GM19043 (cell line): Measurements from ENCODE around the gene AP3S1.
"Not testable (repeated sequence)": the region's sequence is repeated elsewhere in the genome, so short reads cannot be mapped to it uniquely, and the experiment has no call there.

ENCODE experiments used
- ATAC-seq: cut with Tn5 transposase; IDR thresholded peaks from one replicate; pipeline ENCODE4 v1.9.1; 2021; ENCODE audit warnings: low read depth; ENCODE audit not compliant: unreplicated experiment

The AP3S1 gene

DNA sequence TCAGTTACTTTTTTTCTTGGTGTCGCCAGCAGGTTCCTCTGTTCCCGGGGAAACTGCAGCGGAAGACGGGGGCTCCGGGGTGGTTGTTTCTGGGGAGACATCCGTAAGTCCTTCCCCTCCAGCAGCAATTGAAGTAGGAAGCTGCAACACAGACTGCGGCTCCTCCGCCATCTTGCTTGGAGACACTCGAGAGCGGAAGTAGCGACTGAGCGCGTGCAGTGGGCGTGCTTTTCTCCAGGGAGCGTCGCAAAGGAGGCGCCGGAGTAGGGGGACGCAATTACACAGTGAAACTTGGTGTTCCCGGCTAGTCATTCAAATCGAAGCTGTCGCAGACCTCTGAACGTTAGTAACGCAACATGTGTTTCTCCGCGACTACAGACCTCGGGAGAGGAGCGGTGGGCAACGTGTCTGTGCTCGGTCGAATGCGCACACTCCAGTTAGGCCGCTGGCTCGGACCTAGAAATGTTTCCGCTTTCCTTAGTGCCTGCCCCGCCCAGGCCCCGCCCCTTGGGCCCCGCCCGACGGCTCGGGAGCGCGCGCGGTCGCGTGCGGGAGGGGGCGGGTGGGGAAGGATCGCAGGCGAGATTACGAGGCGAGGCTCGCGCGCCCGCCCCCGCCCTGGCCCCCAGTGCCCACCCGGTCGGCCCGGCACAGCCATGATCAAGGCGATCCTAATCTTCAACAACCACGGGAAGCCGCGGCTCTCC is at the start of gene AP3S1, which contains the start of gene ATG12:
TSS of gene AP3S1 (plus strand) at position 554 of the 707 bp plus-strand sequence. CDS start at position 657, 103 bp downstream.
TSS of gene ATG12 (minus strand) at position 184 of the 707 bp plus-strand sequence. CDS start at position 171, 13 bp downstream.
- peak; percentile 75 for ATAC-seq

DNA sequence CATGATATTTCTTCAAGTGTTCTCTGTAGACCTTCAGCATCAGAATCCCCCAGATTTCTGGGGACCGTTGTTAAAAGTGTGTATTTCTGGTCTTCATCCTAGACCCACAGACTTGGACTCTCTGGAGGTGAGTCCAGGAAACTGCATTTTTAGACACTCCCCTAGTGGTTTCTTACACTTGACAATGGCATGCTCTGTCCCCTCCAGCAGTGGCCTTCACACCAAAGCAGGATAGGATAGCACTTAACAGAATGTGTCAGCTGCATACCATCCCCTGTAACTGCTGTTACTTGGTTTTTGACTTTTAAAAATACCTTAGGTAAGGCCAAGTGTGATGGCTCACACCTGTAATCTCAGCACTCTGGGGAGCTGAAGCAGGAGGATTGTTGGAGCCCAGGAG is 46.0 kb upstream of the AP3S1 start:
- no peak for ATAC-seq

DNA sequence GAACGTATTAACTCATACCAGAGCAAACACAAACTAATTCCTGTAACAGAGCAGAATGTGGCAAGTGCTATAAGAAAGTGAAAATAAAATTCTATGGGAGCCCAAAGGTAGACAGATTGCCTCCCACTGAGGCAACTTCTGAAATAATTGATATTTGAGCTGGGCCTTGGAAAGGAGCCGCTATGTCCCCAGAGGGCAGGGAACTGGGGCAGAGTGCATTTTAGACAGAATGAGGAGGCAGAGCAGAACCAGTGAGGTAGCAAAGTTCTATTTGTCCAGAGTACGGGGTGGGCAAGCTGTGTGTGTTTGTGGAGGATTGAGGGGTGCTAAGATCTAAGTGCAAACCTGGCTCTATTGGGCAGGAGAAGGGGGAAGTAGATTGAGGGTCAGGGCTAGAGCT is 45.1 kb upstream of the AP3S1 start:
- ATAC-seq, result no peak

DNA sequence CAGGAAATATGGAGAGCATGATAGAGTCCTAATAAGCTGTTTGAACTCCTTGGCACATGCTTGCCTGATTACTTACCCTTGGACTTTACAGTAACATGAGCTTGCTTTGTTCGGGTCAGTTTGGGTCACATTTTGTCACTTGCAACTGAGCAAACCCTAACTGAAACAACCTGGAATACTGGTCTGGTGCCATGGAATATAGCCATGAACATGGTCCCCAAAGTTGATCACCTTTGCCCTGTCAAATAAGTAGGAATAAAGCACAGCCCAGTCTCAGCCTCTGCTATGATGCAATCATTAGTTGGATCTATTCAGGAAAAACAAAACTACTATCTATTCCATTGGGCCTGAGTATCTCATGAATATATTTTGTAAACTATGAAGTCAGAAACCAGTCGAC is 43.5 kb upstream of the AP3S1 start:
- no peak for ATAC-seq

DNA sequence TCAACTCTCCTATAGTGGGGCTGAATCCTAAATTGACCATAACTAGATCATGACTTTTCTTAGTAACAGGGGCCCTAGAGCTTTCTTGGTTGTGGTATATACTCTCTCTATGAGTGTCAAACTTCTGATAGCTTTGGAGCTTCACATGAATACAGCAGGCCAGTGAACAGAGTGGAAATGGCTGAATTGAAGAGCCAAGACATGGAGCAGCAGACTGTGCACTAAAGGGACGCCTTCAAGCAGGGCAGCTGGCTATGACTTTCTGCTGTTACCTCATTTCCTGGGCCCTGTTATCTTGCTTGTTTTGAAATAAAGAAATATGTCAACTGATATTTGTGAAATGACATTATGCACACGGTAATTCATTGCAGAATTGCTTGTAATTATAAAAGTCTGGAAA is 41.6 kb upstream of the AP3S1 start:
- ATAC-seq, result no peak

DNA sequence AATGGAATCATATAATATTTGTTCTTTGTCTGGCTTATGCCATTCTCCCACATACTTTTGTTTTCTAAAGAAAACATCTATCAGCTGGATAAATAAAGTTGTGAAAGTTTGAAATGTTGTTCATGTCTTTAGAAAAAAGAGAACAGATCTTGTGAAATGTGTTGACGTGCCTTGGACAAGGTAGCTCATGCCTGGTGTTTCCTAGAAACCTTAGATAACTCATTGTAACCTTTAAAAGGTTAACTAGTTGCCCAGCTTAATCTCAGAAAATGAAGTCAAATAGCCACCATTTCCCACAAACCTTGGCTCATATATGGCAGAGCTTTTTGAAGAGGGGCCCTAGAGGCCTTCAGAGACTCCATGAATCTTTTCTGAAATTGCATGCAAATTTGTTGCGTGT is 40.6 kb upstream of the AP3S1 start:
- ATAC-seq, result no peak

DNA sequence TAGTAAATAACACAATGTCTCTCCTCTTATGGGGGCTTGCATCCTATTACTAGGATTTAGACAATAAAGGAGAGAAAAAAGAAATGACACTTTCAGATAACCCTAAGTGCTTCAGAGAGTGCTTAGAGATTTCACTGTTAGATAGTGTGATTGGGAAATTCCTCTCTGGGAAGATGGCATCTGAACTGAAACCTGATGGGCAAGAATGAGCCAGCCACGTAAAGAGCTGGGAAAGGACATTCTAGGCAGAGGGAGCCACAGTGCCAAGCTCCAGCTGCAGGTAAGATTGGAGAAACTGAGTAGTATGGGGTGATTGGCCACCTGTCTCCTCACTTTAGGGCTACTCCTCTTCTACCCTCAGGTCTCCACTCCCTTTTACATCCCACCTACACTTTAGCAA is 39.8 kb upstream of the AP3S1 start:
- ATAC-seq, result no peak

DNA sequence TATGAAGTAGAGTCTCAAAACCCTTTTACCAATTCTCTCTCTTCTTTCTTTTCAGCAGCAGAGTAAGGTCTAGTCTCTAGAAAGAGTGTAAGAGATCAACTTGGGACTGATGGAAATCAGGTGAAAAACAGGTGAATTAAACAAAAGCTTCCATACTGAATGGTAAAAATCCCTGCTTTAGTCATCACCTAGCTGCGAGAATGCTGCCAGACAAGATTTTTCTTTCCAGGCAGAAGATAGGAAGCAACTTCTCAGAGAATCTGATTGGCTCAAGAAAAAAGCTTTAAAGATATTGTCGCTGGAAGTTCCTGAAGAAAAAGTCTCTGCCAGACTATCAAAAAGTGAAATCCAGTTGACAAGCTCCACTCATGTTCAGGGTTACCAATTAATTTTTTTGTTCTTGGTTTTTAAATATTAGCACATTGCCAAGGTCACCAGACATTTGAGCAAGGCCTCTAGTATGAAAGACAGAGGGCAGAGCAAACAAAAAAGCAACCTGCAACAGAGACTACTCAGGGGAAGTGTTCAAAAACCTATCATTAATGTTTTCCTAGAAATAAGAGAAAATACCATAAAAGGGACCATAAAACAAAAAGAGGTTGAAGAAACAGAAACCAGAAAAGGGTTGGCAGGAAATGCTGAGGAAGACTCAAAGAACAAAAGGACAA is 34.6 kb upstream of the AP3S1 start:
- no peak for ATAC-seq

DNA sequence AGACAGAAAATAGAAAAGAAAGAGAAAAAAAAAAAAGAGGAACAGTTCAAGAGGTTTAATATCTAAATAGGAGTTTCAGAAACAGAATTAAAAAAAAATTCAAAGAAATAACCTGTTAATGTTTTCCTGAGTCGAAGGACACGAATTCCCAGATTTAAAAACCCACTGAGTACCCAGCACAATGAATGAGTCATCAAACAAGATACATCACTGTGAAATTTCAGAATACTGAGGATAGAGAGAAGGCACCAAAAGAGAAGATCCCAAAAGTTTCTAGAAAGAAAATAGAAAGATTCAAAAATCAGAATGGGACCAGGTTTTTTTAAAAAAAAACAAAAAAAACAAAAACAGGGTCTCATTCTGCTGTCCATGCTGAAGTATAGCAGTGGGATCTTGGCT is 34.1 kb upstream of the AP3S1 start:
- ATAC-seq, result no peak

DNA sequence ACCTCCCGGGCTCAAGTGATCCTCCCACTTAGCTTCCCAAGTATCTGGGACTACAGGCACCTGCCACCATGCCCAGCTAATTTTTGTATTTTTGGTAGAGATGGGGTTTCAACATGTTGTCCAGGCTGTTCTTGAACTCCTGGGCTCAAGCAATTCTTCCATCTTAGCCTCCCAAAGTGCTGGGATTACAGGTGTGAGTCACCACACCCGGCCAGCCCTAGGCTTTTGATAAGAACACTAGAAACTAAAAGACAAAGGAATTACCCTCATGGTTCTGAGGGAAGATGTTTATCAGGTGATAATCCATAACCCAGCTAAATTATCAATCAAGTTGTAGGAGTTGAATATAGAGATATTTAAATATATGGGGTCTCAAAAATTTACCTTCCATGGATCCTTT is 33.7 kb upstream of the AP3S1 start:
- not testable (repeated sequence) for ATAC-seq

DNA sequence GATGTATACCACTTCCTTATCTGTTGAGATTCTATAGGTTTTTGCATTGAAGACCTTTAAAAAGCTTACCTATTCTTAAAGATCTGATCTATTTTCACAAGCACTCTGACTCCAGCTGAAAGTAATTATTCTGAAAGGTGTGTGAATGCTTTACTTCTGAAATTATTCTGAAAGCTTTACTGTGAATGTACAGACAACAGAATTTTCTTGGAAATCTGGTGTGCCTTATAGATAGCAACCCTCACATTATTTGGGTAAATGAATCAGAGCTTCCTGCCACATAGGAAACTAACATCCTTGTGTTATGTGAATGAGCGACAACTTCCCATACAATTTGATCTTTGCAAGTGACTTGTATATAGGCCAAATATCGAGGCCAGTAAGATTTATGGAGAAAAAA is 31.8 kb upstream of the AP3S1 start:
- no peak for ATAC-seq

DNA sequence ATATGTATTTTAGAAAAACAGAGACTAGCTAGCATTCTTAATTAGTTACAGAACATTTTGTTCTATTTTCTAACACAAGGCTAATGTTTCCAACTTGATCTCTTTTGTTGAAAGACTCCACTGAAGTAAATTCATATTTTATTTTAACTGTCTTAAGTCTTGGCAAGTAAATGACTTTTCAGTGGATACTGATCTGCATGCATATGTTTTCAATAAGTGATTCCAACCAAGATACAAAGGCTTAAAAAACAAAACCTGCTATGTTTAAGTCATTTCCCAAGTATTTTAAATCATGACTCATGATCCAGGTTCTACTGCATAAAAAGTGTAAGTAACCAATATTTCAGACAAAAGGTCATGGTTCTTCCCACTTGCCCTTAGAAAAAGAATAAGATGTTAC is 31.0 kb upstream of the AP3S1 start:
- ATAC-seq, result no peak

DNA sequence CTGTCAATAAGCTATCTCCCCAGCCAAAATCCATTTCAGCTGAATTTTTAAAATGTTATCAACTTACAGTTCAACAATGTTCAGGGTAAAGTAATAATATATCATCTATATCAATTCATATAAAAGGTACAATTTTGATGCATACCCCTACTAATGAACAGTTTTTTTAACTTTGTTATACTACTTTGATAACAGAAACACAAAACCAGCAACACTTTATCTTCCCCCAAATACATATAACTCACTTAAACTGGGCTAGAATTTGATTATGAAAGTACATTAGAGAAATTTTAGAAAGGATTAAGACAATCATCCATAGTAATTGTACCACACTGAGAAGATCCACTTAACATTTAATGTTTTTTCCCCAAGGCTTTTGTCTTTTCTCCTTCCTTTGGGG is 30.3 kb upstream of the AP3S1 start:
- no peak for ATAC-seq

DNA sequence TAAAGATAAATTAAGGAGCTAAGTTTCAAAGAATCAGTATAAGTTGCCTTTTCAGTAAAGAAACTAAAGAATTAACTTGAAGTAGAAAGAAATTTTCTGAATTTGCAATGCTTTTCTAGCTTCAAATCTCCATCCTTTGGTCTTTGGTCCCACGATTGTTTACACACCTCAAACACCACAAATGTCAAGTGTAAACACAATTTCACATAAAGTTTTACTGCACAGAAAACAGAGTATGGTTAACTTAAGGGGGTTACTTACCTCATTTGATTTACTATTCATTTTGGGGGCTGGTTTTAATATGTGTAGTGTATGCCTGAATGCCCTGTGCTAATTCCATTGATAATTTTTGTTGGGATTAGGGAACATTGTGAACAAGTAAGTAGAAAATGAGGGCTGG is 29.4 kb upstream of the AP3S1 start:
- no peak for ATAC-seq

DNA sequence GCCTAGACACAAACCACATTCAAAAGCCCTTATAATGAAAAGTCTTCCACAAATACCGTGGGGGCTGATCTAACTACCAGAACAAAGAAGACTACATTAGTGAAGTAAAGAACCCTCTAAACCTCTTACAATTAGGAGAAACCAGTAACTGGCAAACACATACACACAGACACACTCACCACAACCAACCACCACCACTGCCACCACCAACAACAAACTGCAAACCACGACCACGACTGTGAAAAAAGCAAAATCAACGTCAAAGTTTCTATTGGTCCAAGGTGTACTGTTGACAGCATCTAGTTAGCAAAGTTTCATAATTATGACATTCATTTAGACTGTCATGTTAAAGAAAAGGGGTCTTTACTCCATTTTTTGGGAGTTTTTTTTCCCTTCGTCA is 28.0 kb upstream of the AP3S1 start:
- no peak for ATAC-seq

DNA sequence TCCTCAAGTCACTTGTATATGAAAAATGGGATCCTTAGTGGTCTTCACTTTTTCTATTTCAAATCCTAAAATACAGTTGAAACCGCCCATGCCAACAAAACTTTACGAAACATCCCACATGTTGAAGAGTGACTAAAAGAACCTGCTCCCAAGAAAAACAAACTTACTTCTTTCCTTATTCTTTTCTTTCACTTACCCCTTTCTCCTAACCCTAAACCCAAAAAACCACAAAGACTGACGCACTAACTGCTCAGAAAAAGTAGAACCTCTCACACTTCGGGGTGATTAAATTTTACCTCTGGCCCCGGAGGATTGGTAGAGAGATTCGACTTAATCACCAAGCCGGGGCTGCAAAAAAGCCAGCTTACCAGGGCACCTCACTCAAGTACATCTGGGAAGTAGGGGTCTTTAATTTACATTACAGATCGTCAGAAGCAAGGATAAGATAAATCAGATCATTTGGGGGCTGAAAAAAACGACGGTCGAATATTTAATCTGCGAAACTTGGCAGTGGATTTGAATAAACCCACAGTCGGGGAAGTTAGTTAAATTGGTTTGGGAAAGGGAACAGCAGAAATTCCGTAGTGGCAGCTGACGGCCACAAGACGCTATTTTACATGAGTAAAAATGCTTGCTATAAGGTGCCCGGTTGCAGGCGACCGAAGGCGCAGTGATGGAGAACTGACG is 26.6 kb upstream of the AP3S1 start:
- no peak for ATAC-seq

DNA sequence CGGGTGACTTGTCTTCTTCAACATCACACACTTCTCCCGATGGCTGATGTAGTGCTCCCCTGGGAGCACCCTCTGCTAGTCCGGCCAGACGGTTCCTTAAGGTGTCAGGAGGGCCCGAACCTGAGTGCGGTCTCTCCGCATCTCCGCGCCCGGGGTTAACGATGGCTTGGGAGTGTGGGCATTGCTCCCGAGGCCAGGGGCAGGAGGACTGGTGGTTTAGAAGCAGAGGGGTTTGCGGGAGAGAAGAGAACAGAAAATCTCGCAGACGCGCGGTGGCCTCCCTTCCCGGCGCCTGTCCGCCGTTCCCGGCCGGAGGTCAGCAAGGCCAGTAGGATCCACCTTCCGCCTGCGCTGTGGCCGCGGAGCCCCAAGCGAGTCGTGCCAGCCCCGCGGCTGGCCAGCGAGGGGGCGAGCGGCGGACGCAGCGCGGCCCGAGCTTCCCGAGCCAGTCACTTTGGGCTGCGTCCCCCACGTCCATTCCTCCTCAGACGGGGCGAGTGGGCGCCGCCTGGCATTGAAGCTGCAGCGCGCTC is 26.0 kb upstream of the AP3S1 start:
- no peak for ATAC-seq

DNA sequence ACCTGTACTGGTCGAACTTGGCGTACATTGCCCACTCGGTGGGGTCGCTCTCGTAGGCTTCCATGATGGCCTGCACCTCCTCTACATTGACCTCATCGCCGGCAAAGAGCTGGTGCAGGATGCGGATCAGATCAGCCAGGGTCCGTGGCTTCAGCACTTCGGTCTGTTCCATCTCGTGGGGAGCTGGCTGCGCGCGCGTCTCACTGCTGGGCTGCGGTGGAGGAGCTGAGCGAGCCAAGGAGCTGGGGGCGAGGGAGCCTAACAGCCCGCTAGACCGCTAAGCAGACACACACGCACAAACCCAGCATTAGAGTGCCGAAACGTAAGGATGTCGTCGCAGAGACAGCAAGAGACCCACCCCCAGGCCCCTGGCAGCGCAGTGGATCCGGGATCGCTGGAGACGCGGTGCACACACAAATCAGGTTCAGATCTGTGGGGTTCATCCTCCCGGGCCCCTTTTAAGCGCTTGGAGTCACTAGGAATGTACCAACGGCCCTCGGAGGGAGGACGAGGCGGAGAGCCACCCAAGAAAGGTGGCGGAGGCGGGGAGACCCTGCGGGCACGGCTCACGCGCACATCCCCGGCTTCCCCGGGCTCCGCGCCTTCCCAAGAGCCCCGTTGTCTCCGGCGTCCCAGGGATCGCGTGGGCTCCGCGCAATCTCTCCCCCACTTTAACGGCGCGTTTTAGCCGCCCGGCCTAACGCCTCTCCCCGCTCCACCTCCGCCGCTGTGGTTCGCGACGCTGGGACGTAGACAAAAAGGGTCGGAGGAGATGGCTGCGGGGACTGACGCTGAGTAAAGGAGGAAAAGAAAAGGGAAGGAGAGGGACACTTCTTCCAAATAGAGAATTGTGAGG is 25.3 kb upstream of the AP3S1 start, which contains the start of gene CDO1:
TSS of gene CDO1 (minus strand) at position 434 of the 856 bp plus-strand sequence. CDS start at position 172, 262 bp downstream.
- no peak for ATAC-seq

DNA sequence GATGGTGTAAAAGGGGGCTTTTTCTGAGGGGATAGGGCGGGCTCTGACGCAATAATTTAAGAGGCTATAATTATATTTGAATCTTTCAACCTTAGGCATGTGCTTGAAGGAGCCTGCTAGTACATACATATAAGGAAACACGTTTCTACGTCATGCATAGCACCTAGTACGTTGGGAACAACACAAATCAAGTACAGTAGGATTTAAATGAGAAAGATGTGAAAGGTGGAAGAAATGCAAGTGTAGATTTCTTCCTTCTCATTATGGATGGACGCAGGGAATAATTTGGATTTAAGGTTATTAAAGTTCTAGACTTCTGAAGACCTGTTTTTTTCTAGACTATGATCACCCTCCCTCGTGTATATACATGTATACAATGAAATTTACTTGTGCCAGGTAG is 24.3 kb upstream of the AP3S1 start:
- ATAC-seq, result no peak

DNA sequence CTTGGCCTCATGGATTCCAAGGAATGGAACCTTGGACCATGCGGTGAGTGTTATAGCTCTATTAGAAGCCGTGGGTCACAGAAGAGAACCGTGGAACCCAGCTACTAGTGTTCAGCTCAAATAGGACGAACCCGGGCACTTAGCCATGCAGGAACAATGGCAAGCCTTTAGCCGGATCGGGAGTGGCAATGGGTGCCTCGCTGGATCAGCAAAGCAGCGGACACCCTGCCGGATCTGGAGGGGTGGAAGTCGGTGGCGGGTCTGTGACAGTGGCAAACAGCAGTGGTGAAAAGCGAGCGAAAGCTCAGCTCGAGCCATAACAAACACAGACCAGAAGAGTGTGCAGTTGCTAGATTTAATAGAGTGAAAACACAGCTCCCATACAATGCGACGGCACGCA is 22.9 kb upstream of the AP3S1 start:
- ATAC-seq, result no peak
